Vein endothelial cell (primary cell): ENCODE data around the gene MMP24OS. TPM values are rescaled to one million over a fixed set of nuclear protein-coding genes. Genes with fewer than 3 reads are reported as not detected.

Experiments
- total RNA-seq: library from RNA; depleted of rRNA; stranded (reverse); fragments of >200 nt; gene quantifications from 2 replicates; pipeline ENCODE4 v1.2.3, GENCODE V29; 2012

MMP24OS gene
- total RNA-seq = 12.5 and 14.0 TPM in 2 replicates

GRCh38 chr20:35277531-35278395, at the start of gene MMP24OS:
MMP24OS (minus strand) TSS chr20:35278122; CDS start chr20:35277929, 193 bp downstream.

DNA sequence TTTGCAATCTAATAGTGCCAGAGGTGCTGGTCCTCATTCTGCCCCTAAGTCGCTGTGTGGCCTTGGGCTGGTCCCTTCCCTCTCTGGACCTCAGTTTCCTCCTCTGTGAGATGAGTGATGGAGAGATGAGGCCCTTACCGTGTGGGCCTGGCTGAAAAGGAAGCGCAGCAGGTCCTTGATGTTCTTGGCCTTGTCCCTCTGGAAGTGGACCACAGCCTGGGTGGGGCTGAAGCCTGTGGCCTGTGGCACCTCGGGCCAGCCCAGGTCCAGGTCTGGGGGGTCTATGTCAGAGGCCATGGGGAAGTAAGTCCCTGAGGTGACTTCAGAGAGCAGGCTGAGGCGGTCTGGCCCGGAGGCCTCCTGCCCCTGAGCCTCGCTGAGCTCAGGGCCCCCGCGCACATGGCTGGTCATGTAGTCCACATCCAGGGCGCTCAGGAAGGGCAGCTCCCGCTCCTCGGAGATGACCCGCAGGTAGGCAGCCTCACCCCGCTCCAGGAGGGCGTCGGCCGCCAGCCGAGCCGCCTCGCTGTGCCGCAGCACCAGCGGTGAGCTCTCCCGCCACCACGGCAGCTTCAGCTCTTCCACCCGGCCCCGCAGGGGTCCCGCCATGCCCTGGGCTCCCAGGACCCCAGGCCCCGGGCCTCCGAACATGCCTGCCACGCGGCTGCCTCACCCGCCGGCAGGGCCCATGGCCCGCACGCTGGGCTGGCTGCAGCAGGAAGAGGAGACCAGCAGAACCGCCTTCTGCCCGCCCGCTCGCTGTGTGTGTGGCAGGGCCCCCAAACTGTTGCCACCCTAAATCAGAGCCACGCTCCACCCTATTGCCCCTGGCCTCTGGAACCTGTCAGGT, 14.0 kb upstream of the MMP24OS start, which contains the start of gene FAM83C:
Gene FAM83C (minus strand): TSS at position 772 of the 850 bp plus-strand sequence. CDS start 121 bp downstream, at position 651.

GRCh38 chr20:35284267-35284991, 6.5 kb upstream of the MMP24OS start, which contains the start of gene EIF6:
EIF6 (minus strand) TSS chr20:35284772; CDS start chr20:35284487, 285 bp downstream.

Other genes with a start within 250 kb of the MMP24OS start
- 105 and 132 TPM in 2 replicates for gene TRPC4AP, start 185.3 kb downstream of the MMP24OS start, total RNA-seq
- 44.0 and 46.4 TPM in 2 replicates for gene EDEM2, start 130.8 kb downstream of the MMP24OS start, total RNA-seq
- gene PROCR, start 106.0 kb downstream of the MMP24OS start, total RNA-seq = 243 and 351 TPM in 2 replicates
- gene MMP24, start 51.4 kb downstream of the MMP24OS start, total RNA-seq = 0.76 and 0.98 TPM in 2 replicates
- gene EIF6, start 6.7 kb upstream of the MMP24OS start, total RNA-seq = 140 and 151 TPM in 2 replicates
- not detected in 2 replicates for gene FAM83C, start 14.3 kb upstream of the MMP24OS start, total RNA-seq
- gene UQCC1, start 133.9 kb upstream of the MMP24OS start, total RNA-seq = 18.9 and 19.6 TPM in 2 replicates
- 0.19 and 0.33 TPM in 2 replicates for gene GDF5, start 160.1 kb upstream of the MMP24OS start, total RNA-seq
- gene CEP250, start 177.5 kb upstream of the MMP24OS start, total RNA-seq = 18.6 and 25.5 TPM in 2 replicates